ENCODE results near the gene RBM18. TPM values are rescaled to one million over a fixed set of nuclear protein-coding genes. Genes with fewer than 3 reads are reported as not detected.

RBM18 gene
- total RNA-seq, 1 experiment from 2014 or later, result 19.2 TPM

DNA sequence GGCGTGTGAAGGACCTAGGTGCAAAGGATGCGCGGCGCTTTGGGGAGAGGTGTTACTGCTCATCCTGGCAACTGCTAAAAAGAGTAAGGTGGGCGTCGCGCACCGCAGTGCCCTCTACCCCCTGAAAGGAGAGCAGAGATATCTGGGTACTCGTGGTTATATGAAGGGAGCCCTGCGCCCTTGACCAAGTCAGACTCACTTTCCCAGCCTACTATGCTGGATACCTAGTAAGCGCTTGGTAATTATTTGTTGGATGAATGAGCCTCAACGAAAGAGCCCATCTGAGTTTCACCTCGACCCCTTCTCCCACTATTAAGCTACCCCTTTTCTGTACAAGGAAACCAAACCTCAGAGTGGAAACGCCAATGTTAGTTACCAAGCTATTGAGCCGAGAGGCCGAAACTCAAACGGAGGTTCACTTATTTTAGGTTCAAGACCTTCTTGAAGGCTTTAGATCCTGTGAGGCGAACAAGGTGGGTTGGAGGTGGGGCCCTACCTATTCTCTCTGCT is 43.9 kb downstream of the RBM18 start:
- Histone ChIP-seq H3K36me3 (ENCODE audit: control insufficient read depth, insufficient read depth, low read length) (no peaks in the 10 kb centered on the region), H3K27me3 (ENCODE audit: control insufficient read depth, insufficient read depth, low read length) (no peaks in the 10 kb centered on the region), H3K9me3 (ENCODE audit: control insufficient read depth, insufficient read depth, low read depth, low read length) (no peaks in the 10 kb centered on the region), H3K4me1 (ENCODE audit: control insufficient read depth, insufficient read depth, low read length) (no peaks in the 10 kb centered on the region), H3K4me3 (ENCODE audit: low read depth in 2 of 2, low read length in 2 of 2) (no peak overlapping the region), H3K27ac (ENCODE audit: low read length) (no peak overlapping the region)
- intact Hi-C loops (cut with micrococcal nuclease; ENCODE audit: unreplicated experiment), result no loop called here
- ATAC-seq (no peak), DNase-seq (ENCODE audit: low read depth, low spot score) (no peak)
- TF ChIP-seq CTCF (IDR thresholded peaks at IDR 0.05), result no peak
- no peak for TF ChIP-seq SIN3A (IDR thresholded peaks at IDR 0.05; ENCODE audit: borderline replicate concordance, insufficient read depth, low read depth, low read length)
- TF ChIP-seq REST (IDR thresholded peaks at IDR 0.05; ENCODE audit: insufficient read depth in 1 of 2, low read depth in 2 of 2, low read length in 1 of 2), result no peak
- no peak for TF ChIP-seq TCF7L2 (IDR thresholded peaks at IDR 0.05; ENCODE audit: low read depth, low read length)
- no peak for TF ChIP-seq POLR2AphosphoS5 (IDR thresholded peaks at IDR 0.05; ENCODE audit: low read depth, low read length)
- CTCF ChIA-PET, result no interaction called here
- POLR2A ChIA-PET, result no interaction called here
- in situ Hi-C loops (cut with HindIII; ENCODE audit: low pct_unique_long_range_greater_than_20kb, low sequenced_read_pairs), result no loop called here
- BruUV-seq (replicated peaks), result no TSS peak

DNA sequence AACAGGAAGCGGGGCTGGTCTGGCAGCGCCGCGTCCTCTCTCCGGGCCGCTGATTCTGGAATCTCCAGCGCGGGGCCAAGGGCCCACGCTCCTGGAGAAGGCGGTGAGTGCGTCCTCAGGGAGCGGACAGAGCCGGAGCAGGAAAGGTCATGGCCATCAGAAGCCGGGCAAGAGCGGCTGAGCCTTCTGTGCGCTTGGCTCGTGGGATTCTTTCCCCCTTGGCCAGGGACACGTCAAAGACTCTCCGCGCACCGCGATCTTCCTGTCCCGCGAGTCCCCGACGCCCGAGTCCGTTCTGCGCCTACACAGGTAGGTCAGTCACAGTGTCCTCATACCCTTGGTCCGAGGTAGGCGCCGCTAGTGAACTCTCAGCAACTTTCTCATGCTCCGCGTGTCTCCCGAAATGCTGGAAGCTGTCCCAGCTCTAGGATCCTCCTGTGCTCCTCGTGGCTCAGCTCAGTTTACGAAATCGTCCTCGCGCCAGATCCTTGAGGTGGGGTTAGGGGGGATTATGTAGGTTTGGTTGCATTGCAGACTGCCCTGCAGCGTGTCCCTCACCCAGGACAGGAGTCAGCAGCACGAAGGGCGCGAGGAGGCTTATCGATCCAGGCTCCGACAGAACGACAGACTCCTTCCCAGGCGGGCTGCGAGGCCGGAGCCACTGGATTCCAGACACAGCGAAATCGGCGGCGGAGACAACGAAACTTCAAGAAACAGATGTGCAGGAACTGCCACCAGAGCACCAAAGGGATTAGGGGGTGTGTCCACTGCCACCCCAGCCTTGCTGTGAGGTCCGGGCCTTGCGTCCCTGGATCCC is 44.6 kb downstream of the RBM18 start:
- no peak for DNase-seq (ENCODE audit: low read depth, low spot score)
- no TSS peak for BruUV-seq (replicated peaks)
- Histone ChIP-seq H3K27ac (ENCODE audit: low read length) (no peak overlapping the region), H3K36me3 (ENCODE audit: control insufficient read depth, insufficient read depth, low read length) (no peaks in the 10 kb centered on the region), H3K4me3 (ENCODE audit: low read depth in 2 of 2, low read length in 2 of 2) (no peak overlapping the region), H3K9me3 (ENCODE audit: control insufficient read depth, insufficient read depth, low read depth, low read length) (no peaks in the 10 kb centered on the region), H3K27me3 (ENCODE audit: control insufficient read depth, insufficient read depth, low read length) (no peaks in the 10 kb centered on the region), H3K4me1 (ENCODE audit: control insufficient read depth, insufficient read depth, low read length) (no peaks in the 10 kb centered on the region)
- no peak for ATAC-seq
- intact Hi-C loops (cut with micrococcal nuclease; ENCODE audit: unreplicated experiment), result no loop called here
- in situ Hi-C loops (cut with HindIII; ENCODE audit: low pct_unique_long_range_greater_than_20kb, low sequenced_read_pairs), result no loop called here
- CTCF ChIA-PET, result no interaction called here
- POLR2A ChIA-PET, result no interaction called here
- TF ChIP-seq REST (IDR thresholded peaks at IDR 0.05; ENCODE audit: insufficient read depth in 1 of 2, low read depth in 2 of 2, low read length in 1 of 2), result no peak
- TF ChIP-seq TCF7L2 (IDR thresholded peaks at IDR 0.05; ENCODE audit: low read depth, low read length), result no peak
- no peak for TF ChIP-seq POLR2AphosphoS5 (IDR thresholded peaks at IDR 0.05; ENCODE audit: low read depth, low read length)
- TF ChIP-seq CTCF (IDR thresholded peaks at IDR 0.05), result no peak
- no peak for TF ChIP-seq SIN3A (IDR thresholded peaks at IDR 0.05; ENCODE audit: borderline replicate concordance, insufficient read depth, low read depth, low read length)

All from Panc1 (cell line).